ENCODE results near the gene LMOD3.

Gene LMOD3

GRCh38 chr3:69092030-69092516, 30.3 kb downstream of the LMOD3 start:
- no peak for DNase-seq (ENCODE audit: low read depth in 2 of 2)

GRCh38 chr3:69091389-69092029, 30.9 kb downstream of the LMOD3 start:
- DNase-seq (ENCODE audit: low read depth in 2 of 2) = no peak

- DNase-seq (ENCODE audit: low read depth in 2 of 2) = no peak
Measured at GRCh38 chr3:69090021-69090420, 32.4 kb downstream of the LMOD3 start.

- DNase-seq (ENCODE audit: low read depth in 2 of 2) = no peak
Measured at GRCh38 chr3:69088063-69088462, 34.3 kb downstream of the LMOD3 start.

- DNase-seq (ENCODE audit: low read depth in 2 of 2) = no peak
Measured at GRCh38 chr3:69087030-69087791, 35.2 kb downstream of the LMOD3 start.

GRCh38 chr3:69085833-69086722, 36.3 kb downstream of the LMOD3 start:
- peak; percentile 44 to 64 for DNase-seq (ENCODE audit: low read depth in 2 of 2)

- no peak for DNase-seq (ENCODE audit: low read depth in 2 of 2)
Measured at GRCh38 chr3:69085168-69085832, 37.1 kb downstream of the LMOD3 start.

GRCh38 chr3:69084326-69085167, 37.8 kb downstream of the LMOD3 start, which contains the start of gene ARL6IP5:
TSS of gene ARL6IP5 (plus strand) at chr3:69084937. CDS start at chr3:69085048, 111 bp downstream.
- DNase-seq (ENCODE audit: low read depth in 2 of 2) = peak; percentile 75 to 81

GRCh38 chr3:69082805-69083204, 39.6 kb downstream of the LMOD3 start:
- DNase-seq (ENCODE audit: low read depth in 2 of 2) = no peak

GRCh38 chr3:69082361-69082760, 40.0 kb downstream of the LMOD3 start:
- no peak for DNase-seq (ENCODE audit: low read depth in 2 of 2)

GRCh38 chr3:69081583-69082262, 40.7 kb downstream of the LMOD3 start:
- no peak for DNase-seq (ENCODE audit: low read depth in 2 of 2)

- DNase-seq (ENCODE audit: low read depth in 2 of 2) = peak; percentile 84 to 88
Measured at GRCh38 chr3:69080233-69080920, 42.0 kb downstream of the LMOD3 start, which contains the start of gene UBA3. TSS of gene UBA3 (minus strand) at chr3:69080365. CDS start at chr3:69080353, 12 bp downstream.

- no peak for DNase-seq (ENCODE audit: low read depth in 2 of 2)
Measured at GRCh38 chr3:69079269-69080159, 42.9 kb downstream of the LMOD3 start.

GRCh38 chr3:69072928-69073327, 49.5 kb downstream of the LMOD3 start:
- no peak for DNase-seq (ENCODE audit: low read depth in 2 of 2)

GRCh38 chr3:69066121-69066520, 56.3 kb downstream of the LMOD3 start:
- no peak for DNase-seq (ENCODE audit: low read depth in 2 of 2)

GRCh38 chr3:69065318-69065964, 57.0 kb downstream of the LMOD3 start:
- DNase-seq (ENCODE audit: low read depth in 2 of 2) = no peak

GRCh38 chr3:69063636-69064035, 58.8 kb downstream of the LMOD3 start:
- no peak for DNase-seq (ENCODE audit: low read depth in 2 of 2)

GRCh38 chr3:69059688-69060087, 62.7 kb downstream of the LMOD3 start:
- no peak for DNase-seq (ENCODE audit: low read depth in 2 of 2)

All from stimulated activated CD8-positive, alpha-beta memory T cell treated with anti-CD3 and anti-CD28 coated beads, Interleukin-2, amount 100 ng/mL, for 1 hour (primary cell).